Measurements from ENCODE around the gene CMC2. TPM values are rescaled to one million over a fixed set of nuclear protein-coding genes. Genes with fewer than 3 reads are reported as not detected.

Gene CMC2
- total RNA-seq, 1 experiment from 2014 or later, result 148 TPM

DNA sequence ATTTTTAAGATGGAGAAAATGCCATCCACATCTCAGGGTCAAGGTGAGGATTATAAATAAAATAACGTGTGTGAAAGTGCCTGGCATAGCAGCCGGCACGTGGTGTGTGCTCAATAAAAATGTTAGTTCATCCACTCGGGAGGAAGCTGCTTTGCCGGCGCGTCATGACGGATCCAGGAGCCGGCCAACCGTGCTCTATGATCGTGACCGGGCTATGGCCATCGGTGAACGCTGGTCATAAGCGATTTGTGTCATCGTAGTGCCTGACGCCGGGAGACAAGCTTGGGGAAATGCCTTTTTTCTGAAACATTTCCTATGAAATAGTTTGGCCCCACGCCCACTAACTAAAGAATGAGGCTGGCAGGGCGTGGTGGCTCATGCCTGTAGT lies 74.0 kb downstream of the CMC2 start:
- DNase-seq (ENCODE audit: low read depth), result peak; percentile 64

DNA sequence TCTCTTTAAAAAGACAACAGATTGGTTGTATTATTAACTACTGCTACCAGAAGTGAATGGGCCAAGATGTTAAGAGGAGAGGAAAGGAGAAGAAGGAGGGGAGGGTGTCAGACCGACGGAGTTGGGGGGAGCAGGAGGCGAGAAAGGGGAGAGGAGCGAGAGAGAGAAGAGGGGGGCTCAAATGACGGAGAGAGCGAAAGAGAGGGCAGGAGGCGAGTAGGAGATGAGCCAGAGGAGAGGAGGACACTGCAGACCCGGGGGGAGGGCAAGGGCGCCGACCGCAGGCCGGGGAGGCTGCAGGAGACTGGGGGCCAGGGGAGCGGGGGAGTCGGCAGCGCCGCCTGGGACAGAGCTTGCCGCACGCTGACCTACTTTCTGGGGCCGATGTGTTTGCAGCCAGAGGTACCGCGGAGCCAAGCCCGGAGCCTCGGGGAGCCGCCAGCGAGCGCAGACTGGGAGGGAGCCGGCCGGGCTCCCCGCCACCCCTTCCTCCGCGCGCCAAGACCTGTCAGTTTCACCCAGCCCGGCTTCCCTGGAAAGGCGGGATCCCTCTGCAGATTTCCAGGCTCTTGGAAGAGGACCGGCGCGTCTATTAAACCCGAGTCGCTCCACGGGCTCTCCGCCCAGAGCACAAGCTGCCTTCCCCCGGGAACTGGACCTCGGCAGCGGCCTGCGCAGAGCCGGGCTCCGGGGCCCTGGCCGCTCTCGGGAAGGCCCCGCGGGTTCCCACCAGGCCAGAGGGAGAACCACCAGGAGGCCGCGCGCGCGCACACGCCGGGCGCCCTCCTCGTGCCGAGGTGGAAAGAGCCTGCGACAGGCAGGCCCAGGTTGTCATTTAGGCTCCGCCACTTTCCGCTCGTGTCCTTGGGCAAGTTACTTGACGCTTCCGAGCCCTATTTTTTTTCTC lies 74.6 kb downstream of the CMC2 start:
- DNase-seq (ENCODE audit: low read depth), result peak; percentile 52

DNA sequence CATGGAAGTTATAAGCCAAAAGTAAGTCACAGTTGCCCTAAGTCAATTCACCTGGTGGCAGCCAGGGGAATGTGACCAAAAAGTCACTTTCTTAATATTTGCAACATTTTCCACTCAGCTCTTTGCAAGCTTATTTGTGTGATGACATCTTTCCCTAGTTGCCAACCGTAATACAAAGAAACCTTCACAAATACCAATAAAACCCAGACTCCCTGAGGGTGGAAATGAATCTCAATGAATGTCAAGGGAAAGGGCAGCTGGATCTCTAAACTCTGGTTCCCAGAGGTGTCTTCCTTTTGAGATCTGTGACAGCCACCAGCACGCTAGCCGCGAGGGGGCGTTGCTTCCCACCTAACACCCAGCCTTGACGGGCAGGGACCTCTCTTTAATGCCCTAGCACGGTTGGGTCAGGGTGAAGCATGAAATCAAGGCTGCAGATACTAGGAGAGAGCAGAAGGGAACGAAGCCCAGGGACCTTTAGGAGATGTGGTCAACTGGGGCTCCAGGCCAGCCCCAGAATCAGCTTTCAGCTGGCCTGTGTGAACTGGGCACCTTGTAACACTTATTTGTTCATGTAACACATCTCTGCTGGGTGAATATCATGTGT lies 82.2 kb downstream of the CMC2 start:
- peak; percentile 24 for DNase-seq (ENCODE audit: low read depth)

DNA sequence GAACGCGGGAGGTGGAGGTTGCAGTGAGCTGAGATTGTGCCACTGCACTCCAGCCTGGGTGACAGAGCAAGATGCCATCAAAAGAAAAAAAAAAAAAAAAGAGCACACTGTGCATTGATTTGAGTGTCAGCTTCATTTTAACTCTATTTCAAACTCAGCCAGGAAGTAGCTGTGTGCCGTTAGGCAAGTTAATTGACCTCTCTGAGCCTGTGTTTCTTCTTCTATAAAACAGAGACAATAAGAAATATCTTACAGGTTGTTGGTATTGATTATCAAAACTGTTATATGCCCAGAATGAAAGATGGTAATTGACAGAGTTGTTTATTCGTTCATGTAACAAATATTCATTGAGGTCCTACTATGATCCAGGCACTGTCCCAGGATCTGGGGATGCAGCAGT lies 83.3 kb downstream of the CMC2 start:
- no peak for DNase-seq (ENCODE audit: low read depth)

Other genes with a start within 250 kb of the CMC2 start
- gene CDYL2, start 202.3 kb downstream of the CMC2 start, total RNA-seq (2014; rRNA removed; shearing (Covaris generic)), result under 0.01 and 1.6 TPM in 2 replicates
- gene CENPN, start 329 bp upstream of the CMC2 start, total RNA-seq (2014; rRNA removed; shearing (Covaris generic)), result 231 and 322 TPM in 2 replicates
- 27.9 and 33.5 TPM in 2 replicates for gene ATMIN, start 29.0 kb upstream of the CMC2 start, total RNA-seq (2014; rRNA removed; shearing (Covaris generic))
- 0.60 and 4.1 TPM in 2 replicates for gene C16orf46, start 70.4 kb upstream of the CMC2 start, total RNA-seq (2014; rRNA removed; shearing (Covaris generic))
- gene GCSH, start 89.5 kb upstream of the CMC2 start, total RNA-seq (2014; rRNA removed; shearing (Covaris generic)), result 56.9 and 61.9 TPM in 2 replicates
- not detected in 2 replicates for gene BCO1, start 231.8 kb upstream of the CMC2 start, total RNA-seq (2014; rRNA removed; shearing (Covaris generic))

Data from RPMI7951 (cell line).